SK-N-SH treated with all-trans-retinoic acid at 6 μM for 48 hours (cell line): ENCODE results near the gene CCDC154.
"Not testable (repeated sequence)": the region's sequence is repeated elsewhere in the genome, so short reads cannot be mapped to it uniquely, and the experiment has no call there.

Experiments used
- ATAC-seq: fragments of 200-7000 bp; cut with Tn5 transposase; 3 replicates; pipeline ENCODE4 v1.9.1; 2020; ENCODE audit warnings: mild to moderate bottlenecking, moderate library complexity
- BACH2 ChIP-seq: fragments of 250-450 bp; sonication (Bioruptor Pico); IDR thresholded peaks from 2 replicates; pipeline ENCODE4 v1.9.0; 2021; ENCODE audit warnings: mild to moderate bottlenecking, borderline replicate concordance
- CSDC2 ChIP-seq: fragments of 250-450 bp; sonication (Bioruptor Pico); IDR thresholded peaks from 2 replicates; pipeline ENCODE4 v1.5.0; 2020; ENCODE audit warnings: mild to moderate bottlenecking, moderate library complexity
- CSRNP3 ChIP-seq: fragments of 250-450 bp; sonication (Bioruptor Pico); IDR thresholded peaks from 2 replicates; pipeline ENCODE4 v1.5.1; 2021; ENCODE audit warnings: mild to moderate bottlenecking, moderate library complexity
- ESRRG ChIP-seq: fragments of 250-450 bp; sonication (Bioruptor Pico); IDR thresholded peaks from 2 replicates; pipeline ENCODE4 v1.6.1; 2021; ENCODE audit warnings: mild to moderate bottlenecking
- ISL1 ChIP-seq: fragments of 250-450 bp; sonication (Bioruptor Pico); IDR thresholded peaks from 2 replicates; pipeline ENCODE4 v2.1.2; 2022; ENCODE audit warnings: mild to moderate bottlenecking, moderate library complexity
- POU6F1 ChIP-seq: fragments of 250-450 bp; sonication (Bioruptor Pico); IDR thresholded peaks from 2 replicates; pipeline ENCODE4 v1.8.0; 2021; ENCODE audit warnings: low read depth, mild to moderate bottlenecking, moderate library complexity, borderline replicate concordance
- PPARA ChIP-seq: fragments of 250-450 bp; sonication (Bioruptor Pico); IDR thresholded peaks from 2 replicates; pipeline ENCODE4 v1.5.0; 2020; ENCODE audit warnings: mild to moderate bottlenecking, borderline replicate concordance
- RARB ChIP-seq: fragments of 250-450 bp; sonication (Bioruptor Pico); IDR thresholded peaks from 2 replicates; pipeline ENCODE4 v1.8.0; 2021; ENCODE audit warnings: mild to moderate bottlenecking, moderate library complexity
- SNAI2 ChIP-seq: fragments of 250-450 bp; sonication (Bioruptor Pico); IDR thresholded peaks from 2 replicates; pipeline ENCODE4 v1.5.0; 2020; ENCODE audit warnings: mild to moderate bottlenecking, moderate library complexity
- TCF4 ChIP-seq: fragments of 250-450 bp; sonication (Bioruptor Pico); IDR thresholded peaks from 2 replicates; pipeline ENCODE4 v1.8.0; 2021; ENCODE audit warnings: mild to moderate bottlenecking, moderate library complexity, borderline replicate concordance
- TOX ChIP-seq: fragments of 250-450 bp; sonication (Bioruptor Pico); IDR thresholded peaks from 2 replicates; pipeline ENCODE4 v1.8.0; 2021; ENCODE audit warnings: mild to moderate bottlenecking, moderate library complexity, borderline replicate concordance
- TSHZ2 ChIP-seq: fragments of 250-450 bp; sonication (Bioruptor Pico); IDR thresholded peaks from 2 replicates; pipeline ENCODE4 v1.5.0; 2020; ENCODE audit warnings: mild to moderate bottlenecking, moderate library complexity
- ZC3H10 ChIP-seq: fragments of 250-450 bp; sonication (Bioruptor Pico); IDR thresholded peaks from 2 replicates; pipeline ENCODE4 v1.5.1; 2021; ENCODE audit warnings: mild to moderate bottlenecking, moderate library complexity
- ZFP3 ChIP-seq: fragments of 250-450 bp; sonication (Bioruptor Pico); IDR thresholded peaks from 2 replicates; pipeline ENCODE4 v1.5.0; 2020; ENCODE audit warnings: mild to moderate bottlenecking, moderate library complexity
- ZFP30 ChIP-seq: fragments of 450-650 bp; formaldehyde crosslinking; IDR thresholded peaks from 2 replicates; pipeline ENCODE4 v1.5.0; 2022; ENCODE audit warnings: mild to moderate bottlenecking, moderate library complexity
- ZNF8 ChIP-seq: fragments of 450-650 bp; formaldehyde crosslinking; IDR thresholded peaks from 2 replicates; pipeline ENCODE4 v1.5.0; 2020; ENCODE audit warnings: mild to moderate bottlenecking, moderate library complexity
- TF ChIP-seq, protein P1 (sequence below): fragments of 250-450 bp; sonication (Bioruptor Pico); IDR thresholded peaks from 2 replicates; pipeline ENCODE4 v1.8.0; 2020; ENCODE audit warnings: mild to moderate bottlenecking, moderate library complexity, borderline replicate concordance

The CCDC154 gene

DNA sequence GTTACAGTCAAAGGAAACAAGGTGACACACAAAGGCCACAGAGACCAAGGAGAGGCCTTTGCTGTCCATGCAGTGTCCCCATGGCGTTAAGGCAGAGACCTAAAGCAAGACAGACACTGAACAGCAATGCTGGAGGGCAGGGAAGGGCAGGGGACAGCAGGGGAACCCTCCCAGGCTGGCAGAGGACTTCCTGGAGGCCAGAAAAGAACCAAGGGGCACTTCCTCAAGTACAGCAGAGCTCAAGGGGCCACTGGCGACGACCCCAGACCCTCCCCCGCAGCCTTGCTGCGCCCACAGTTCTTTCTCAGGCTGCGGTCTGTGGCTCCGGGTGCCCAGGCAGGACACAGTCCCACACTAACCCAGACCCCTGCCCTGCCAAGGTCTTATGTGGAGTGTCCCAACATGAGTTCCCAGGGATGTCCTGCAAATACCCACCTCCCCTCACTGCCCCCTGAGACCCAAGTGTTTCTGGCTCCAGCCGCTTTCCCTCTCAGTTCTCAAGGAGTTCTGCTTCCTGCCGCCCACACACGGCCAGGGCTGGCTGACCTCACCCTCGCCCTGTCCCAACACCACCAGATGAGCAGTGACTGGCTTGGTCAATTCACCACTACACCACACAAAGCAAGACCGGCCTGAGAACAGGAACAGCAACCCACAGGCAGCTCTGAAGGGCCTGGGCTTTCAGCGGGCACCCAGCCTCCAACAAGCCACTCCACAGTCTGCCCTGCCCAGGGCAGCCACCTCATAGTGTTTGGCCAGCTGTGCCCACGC is 26.3 kb upstream of the CCDC154 start:
- no peak for ATAC-seq

GRCh38 chr16:1469693-1470201 is 25.4 kb upstream of the CCDC154 start:
- ATAC-seq, result no peak
- TF ChIP-seq TSHZ2, result no peak
- no peak for TF ChIP-seq ZFP30 (CRISPR knock-in tag)
- no peak for TF ChIP-seq ISL1 (CRISPR knock-in tag)

More for the DNA sequence above, 26.3 kb upstream of the CCDC154 start:
- TF ChIP-seq TOX (CRISPR knock-in tag) (no peak), CSRNP3 (CRISPR knock-in tag) (no peak), POU6F1 (no peak), ZC3H10 (CRISPR knock-in tag) (no peak)

DNA sequence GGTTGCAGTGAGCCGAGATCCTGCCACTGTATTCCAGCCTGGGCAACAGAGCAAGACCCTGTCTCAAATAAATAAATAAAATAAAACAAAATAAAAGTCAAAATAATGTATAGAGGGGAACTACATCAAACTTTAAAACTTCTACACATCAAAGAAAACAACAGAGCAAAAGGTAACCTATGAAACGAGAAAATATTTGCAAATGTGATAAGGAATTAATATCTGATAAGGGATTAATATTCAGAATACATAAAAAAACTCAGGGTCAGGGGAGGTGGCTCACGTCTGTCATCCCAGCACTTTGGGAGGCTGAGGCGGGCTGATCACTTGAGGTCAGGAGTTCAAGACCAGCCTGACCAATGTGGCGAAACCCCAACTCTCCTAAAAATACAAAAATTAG is 24.8 kb upstream of the CCDC154 start:
- ATAC-seq, result not testable (repeated sequence)

GRCh38 chr16:1468426-1468810 is 24.1 kb upstream of the CCDC154 start:
- ATAC-seq, result no peak
- TF ChIP-seq ZFP3 (no peak), ESRRG (CRISPR knock-in tag) (no peak), BACH2 (CRISPR knock-in tag) (no peak), TOX (CRISPR knock-in tag) (no peak), ZNF8 (CRISPR knock-in tag) (no peak), CSDC2 (CRISPR knock-in tag) (no peak), RARB (no peak), CSRNP3 (CRISPR knock-in tag) (no peak), PPARA (CRISPR knock-in tag) (no peak), ZFP30 (CRISPR knock-in tag) (no peak), TCF4 (CRISPR knock-in tag) (no peak), POU6F1 (no peak), ISL1 (CRISPR knock-in tag) (no peak), SNAI2 (CRISPR knock-in tag) (no peak)
- TF ChIP-seq, protein P1, sequence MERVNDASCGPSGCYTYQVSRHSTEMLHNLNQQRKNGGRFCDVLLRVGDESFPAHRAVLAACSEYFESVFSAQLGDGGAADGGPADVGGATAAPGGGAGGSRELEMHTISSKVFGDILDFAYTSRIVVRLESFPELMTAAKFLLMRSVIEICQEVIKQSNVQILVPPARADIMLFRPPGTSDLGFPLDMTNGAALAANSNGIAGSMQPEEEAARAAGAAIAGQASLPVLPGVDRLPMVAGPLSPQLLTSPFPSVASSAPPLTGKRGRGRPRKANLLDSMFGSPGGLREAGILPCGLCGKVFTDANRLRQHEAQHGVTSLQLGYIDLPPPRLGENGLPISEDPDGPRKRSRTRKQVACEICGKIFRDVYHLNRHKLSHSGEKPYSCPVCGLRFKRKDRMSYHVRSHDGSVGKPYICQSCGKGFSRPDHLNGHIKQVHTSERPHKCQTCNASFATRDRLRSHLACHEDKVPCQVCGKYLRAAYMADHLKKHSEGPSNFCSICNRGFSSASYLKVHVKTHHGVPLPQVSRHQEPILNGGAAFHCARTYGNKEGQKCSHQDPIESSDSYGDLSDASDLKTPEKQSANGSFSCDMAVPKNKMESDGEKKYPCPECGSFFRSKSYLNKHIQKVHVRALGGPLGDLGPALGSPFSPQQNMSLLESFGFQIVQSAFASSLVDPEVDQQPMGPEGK (CRISPR knock-in tag), result no peak
